WERI-Rb-1 (cell line): ENCODE data around the gene EVC2.

ENCODE experiments used
- DNase-seq: peaks from one replicate; pipeline ENCODE4 v3.0.0-alpha.2; 2020
- H3K27ac ChIP-seq: fragments of 250-450 bp; sonication (Bioruptor Pico); 2 replicates; pipeline ENCODE4 v1.5.1; 2020; ENCODE audit warnings: mild to moderate bottlenecking, moderate library complexity
- H3K27me3 ChIP-seq: fragments of 250-450 bp; sonication (Bioruptor Pico); 2 replicates; pipeline ENCODE4 v1.5.1; 2021; ENCODE audit warnings: mild to moderate bottlenecking, low read depth, moderate library complexity; ENCODE audit not compliant: insufficient read depth, severe bottlenecking
- H3K36me3 ChIP-seq: fragments of 250-450 bp; sonication (Bioruptor Pico); 2 replicates; pipeline ENCODE4 v1.5.1; 2020; ENCODE audit warnings: mild to moderate bottlenecking, moderate library complexity
- H3K4me3 ChIP-seq: 2 replicates; pipeline ENCODE4 v1.5.1; 2011; ENCODE audit warnings: low read depth, mild to moderate bottlenecking, control low read depth, low read length
- H3K9me3 ChIP-seq: fragments of 250-450 bp; sonication (Bioruptor Pico); 2 replicates; pipeline ENCODE4 v1.5.1; 2021; ENCODE audit warnings: mild to moderate bottlenecking, moderate library complexity; ENCODE audit not compliant: severe bottlenecking
- CTCF ChIP-seq: IDR thresholded peaks from 2 replicates; pipeline ENCODE4 v1.5.1; 2011; ENCODE audit warnings: low read depth, mild to moderate bottlenecking, control low read depth, inconsistent platforms, low read length

The EVC2 gene

GRCh38 chr4:5631352-5632065 lies 76.8 kb downstream of the EVC2 start:
- no peaks in the 10 kb centered on the region for H3K27me3 ChIP-seq
- no peak for TF ChIP-seq CTCF
- no peaks in the 10 kb centered on the region for H3K9me3 ChIP-seq
- H3K4me3 ChIP-seq = no peak overlapping the region
- no peak for DNase-seq
- no peak overlapping the region for H3K27ac ChIP-seq
- no peaks in the 10 kb centered on the region for H3K36me3 ChIP-seq

- no peak for TF ChIP-seq CTCF
- H3K4me3 ChIP-seq = no peak overlapping the region
Observed at GRCh38 chr4:5630762-5631161, 77.6 kb downstream of the EVC2 start.

GRCh38 chr4:5629542-5629941 lies 78.8 kb downstream of the EVC2 start:
- H3K27me3 ChIP-seq = no peaks in the 10 kb centered on the region
- H3K27ac ChIP-seq = no peak overlapping the region
- no peaks in the 10 kb centered on the region for H3K9me3 ChIP-seq
- no peaks in the 10 kb centered on the region for H3K36me3 ChIP-seq
- no peak for DNase-seq
- TF ChIP-seq CTCF = no peak
- no peak overlapping the region for H3K4me3 ChIP-seq

More at GRCh38 chr4:5630762-5631161, 77.6 kb downstream of the EVC2 start:
- Histone ChIP-seq H3K36me3 (no peaks in the 10 kb centered on the region), H3K27ac (no peak overlapping the region), H3K9me3 (no peaks in the 10 kb centered on the region), H3K27me3 (no peaks in the 10 kb centered on the region)
- no peak for DNase-seq

GRCh38 chr4:5626913-5627312 lies 81.4 kb downstream of the EVC2 start:
- no peaks in the 10 kb centered on the region for H3K36me3 ChIP-seq
- no peak for DNase-seq
- no peak overlapping the region for H3K4me3 ChIP-seq
- no peak for TF ChIP-seq CTCF
- no peaks in the 10 kb centered on the region for H3K9me3 ChIP-seq
- H3K27me3 ChIP-seq = no peaks in the 10 kb centered on the region
- no peak overlapping the region for H3K27ac ChIP-seq

- no peaks in the 10 kb centered on the region for H3K36me3 ChIP-seq
- DNase-seq = no peak
- H3K27me3 ChIP-seq = no peaks in the 10 kb centered on the region
- H3K27ac ChIP-seq = no peak overlapping the region
- H3K9me3 ChIP-seq = no peaks in the 10 kb centered on the region
- H3K4me3 ChIP-seq = no peak overlapping the region
- no peak for TF ChIP-seq CTCF
Observed at GRCh38 chr4:5622596-5622995, 85.8 kb downstream of the EVC2 start.
